GM12875 (cell line): Measurements from ENCODE around the gene LPP.

Experiments used
- H3K4me3 ChIP-seq: one replicate; pipeline ENCODE4 v1.5.1; 2011; ENCODE audit warnings: low read depth, low read length, control low read depth
- CTCF ChIP-seq: IDR thresholded peaks from 2 replicates; pipeline ENCODE4 v1.5.1; 2011; ENCODE audit warnings: low read depth, mild to moderate bottlenecking, control low read depth, inconsistent platforms, low read length, moderate library complexity, borderline replicate concordance; ENCODE audit not compliant: insufficient read depth

Gene LPP

GRCh38 chr3:188744166-188744565, 590.2 kb downstream of the LPP start:
- TF ChIP-seq CTCF, result no peak
- no peak overlapping the region for H3K4me3 ChIP-seq

- no peak for TF ChIP-seq CTCF
- no peak overlapping the region for H3K4me3 ChIP-seq
These were observed 591.1 kb downstream of the LPP start for GRCh38 chr3:188745031-188745430.

- H3K4me3 ChIP-seq, result no peak overlapping the region
- no peak for TF ChIP-seq CTCF
These were observed 592.4 kb downstream of the LPP start for GRCh38 chr3:188746291-188746783.

GRCh38 chr3:188747489-188747888, 593.5 kb downstream of the LPP start:
- no peak for TF ChIP-seq CTCF
- no peak overlapping the region for H3K4me3 ChIP-seq

GRCh38 chr3:188749010-188749617, 595.2 kb downstream of the LPP start:
- H3K4me3 ChIP-seq, result no peak overlapping the region
- TF ChIP-seq CTCF, result peak; percentile 85

GRCh38 chr3:188749830-188750229, 595.9 kb downstream of the LPP start:
- H3K4me3 ChIP-seq, result no peak overlapping the region
- TF ChIP-seq CTCF, result no peak

GRCh38 chr3:188750617-188751016, 596.7 kb downstream of the LPP start:
- no peak overlapping the region for H3K4me3 ChIP-seq
- TF ChIP-seq CTCF, result no peak
